Activated CD8-positive, alpha-beta T cell treated with anti-CD3 and anti-CD28 coated beads, Interleukin-2, amount 10 ng/mL, durations not matched to agents 7 days and 5 days (primary cell): ENCODE results near the gene MAMSTR. TPM values are rescaled to one million over a fixed set of nuclear protein-coding genes. Genes with fewer than 3 reads are reported as not detected.

Experiments used
- ATAC-seq: fragments of 150-1000 bp; cut with Tn5 transposase; one replicate; pipeline ENCODE4 v1.10.0; 2021; ENCODE audit warnings: moderate library complexity
- CTCF ChIA-PET: fragments of 350-600 bp; sonication (Branson Sonifier 250); formaldehyde crosslinking; loops from one replicate; lab custom pipeline; 2021; ENCODE audit warnings: antibody characterized with exemption; lab: Charles Lee
- POLR2A ChIA-PET: fragments of 350-600 bp; sonication (Branson Sonifier 250); formaldehyde crosslinking; loops from one replicate; lab custom pipeline; 2021; ENCODE audit warnings: antibody characterized with exemption; lab: Charles Lee
- DNase-seq: peaks from one replicate; pipeline ENCODE4 v3.0.0-alpha.2; 2020
- H3K27ac Mint-ChIP-seq: one replicate; pipeline ENCODE4 v1.8.0; 2021; ENCODE audit warnings: mild to moderate bottlenecking, mixed read lengths
- H3K27me3 Mint-ChIP-seq: one replicate; pipeline ENCODE4 v1.8.0; 2021; ENCODE audit warnings: low read depth, mixed read lengths
- H3K36me3 Mint-ChIP-seq: one replicate; pipeline ENCODE4 v1.8.0; 2021; ENCODE audit warnings: low read depth, mixed read lengths
- H3K4me1 Mint-ChIP-seq: one replicate; pipeline ENCODE4 v1.8.0; 2021; ENCODE audit warnings: low read depth, mixed read lengths
- H3K4me3 Mint-ChIP-seq: one replicate; pipeline ENCODE4 v1.8.0; 2021; ENCODE audit warnings: mild to moderate bottlenecking, mixed read lengths
- H3K9me3 Mint-ChIP-seq: one replicate; pipeline ENCODE4 v1.8.0; 2022; ENCODE audit warnings: mixed read lengths; ENCODE audit not compliant: insufficient read depth
- total RNA-seq, 2 experiments: library from RNA; stranded (reverse); gene quantifications; one replicate each; pipeline ENCODE4 v1.2.3, GENCODE V29; 2021

MAMSTR gene
- total RNA-seq, 2 experiments from 2014 or later: 0.79 to 1.3 TPM

DNA sequence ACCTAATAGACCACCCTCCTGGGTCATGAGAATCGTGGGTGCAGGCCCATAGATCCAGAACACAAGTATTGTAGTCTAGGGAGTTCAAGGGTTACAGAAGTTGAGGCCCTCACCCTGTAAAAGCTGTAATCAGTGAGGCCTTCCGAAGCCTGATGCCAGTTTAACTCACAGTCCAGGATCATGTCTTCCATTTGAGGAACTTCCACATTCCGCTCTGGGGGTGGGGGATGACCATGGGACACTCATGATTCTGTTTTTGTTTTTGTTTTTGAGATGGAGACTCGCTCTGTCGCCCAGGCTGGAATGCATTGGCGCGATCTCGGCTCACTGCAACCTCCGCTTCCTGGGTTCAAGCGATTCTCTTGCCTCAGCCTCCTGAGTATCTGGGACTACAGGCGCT, 22.6 kb upstream of the MAMSTR start:
- Mint-ChIP-seq H3K27me3 (peaks cover 19% of the 10 kb centered on the region), H3K4me3 (no peak overlapping the region), H3K4me1 (peaks cover 37% of the 10 kb centered on the region), H3K27ac (no peak overlapping the region), H3K9me3 (peaks cover 10% of the 10 kb centered on the region), H3K36me3 (no peaks in the 10 kb centered on the region)
- no peak for DNase-seq
- ChIA-PET POLR2A (no interaction called here), CTCF (no interaction called here)
- no peak for ATAC-seq

DNA sequence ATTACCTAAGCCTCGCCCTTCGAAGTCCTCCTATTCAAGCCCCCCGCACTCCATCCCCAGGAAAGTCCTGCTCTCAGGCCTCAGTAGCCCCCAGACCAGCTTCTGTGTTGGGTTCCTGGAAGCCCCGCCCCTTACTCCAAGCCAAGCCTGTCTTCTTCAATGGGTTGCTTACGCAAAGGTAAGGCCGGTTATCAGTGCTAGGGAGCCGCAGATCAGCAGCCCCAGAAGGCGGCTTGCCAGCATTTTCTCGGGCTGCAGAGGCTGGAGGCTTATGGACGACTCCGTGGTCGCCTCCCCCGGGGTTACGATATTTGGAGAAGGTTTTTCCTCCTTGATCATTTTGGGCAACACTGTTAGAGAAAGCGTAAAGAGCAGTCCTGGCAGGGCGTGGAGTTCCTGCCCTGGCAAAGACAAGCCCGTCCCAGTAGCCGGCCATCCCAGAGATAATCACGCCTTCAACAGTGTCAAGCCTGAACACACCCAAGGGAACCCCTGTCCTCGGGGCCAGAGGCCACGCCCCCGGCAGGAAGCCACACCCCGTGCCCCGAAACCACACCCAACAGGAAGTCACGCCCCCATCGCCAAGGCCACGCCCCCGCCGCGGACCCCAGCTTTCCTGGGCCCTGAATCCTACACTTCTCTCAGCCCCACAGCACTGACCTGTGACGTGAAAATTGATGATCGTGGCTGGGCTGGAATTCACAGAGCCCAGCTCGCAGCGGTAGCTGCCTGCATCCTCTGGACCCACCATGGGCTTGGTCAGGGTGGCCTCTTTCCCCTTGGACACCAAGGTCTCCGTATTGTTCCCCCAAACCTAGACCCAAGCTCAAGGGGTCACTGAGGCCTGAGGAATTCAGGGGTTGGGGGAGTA, 21.8 kb upstream of the MAMSTR start:
- POLR2A ChIA-PET: no interaction called here
- peaks cover 19% of the 10 kb centered on the region for H3K27me3 Mint-ChIP-seq
- no peak overlapping the region for H3K27ac Mint-ChIP-seq
- peaks cover 10% of the 10 kb centered on the region for H3K9me3 Mint-ChIP-seq
- peak; percentile 54 for DNase-seq
- peaks cover 34% of the 10 kb centered on the region for H3K4me1 Mint-ChIP-seq
- CTCF ChIA-PET: no interaction called here
- no peak for ATAC-seq
- no peaks in the 10 kb centered on the region for H3K36me3 Mint-ChIP-seq
- no peak overlapping the region for H3K4me3 Mint-ChIP-seq

DNA sequence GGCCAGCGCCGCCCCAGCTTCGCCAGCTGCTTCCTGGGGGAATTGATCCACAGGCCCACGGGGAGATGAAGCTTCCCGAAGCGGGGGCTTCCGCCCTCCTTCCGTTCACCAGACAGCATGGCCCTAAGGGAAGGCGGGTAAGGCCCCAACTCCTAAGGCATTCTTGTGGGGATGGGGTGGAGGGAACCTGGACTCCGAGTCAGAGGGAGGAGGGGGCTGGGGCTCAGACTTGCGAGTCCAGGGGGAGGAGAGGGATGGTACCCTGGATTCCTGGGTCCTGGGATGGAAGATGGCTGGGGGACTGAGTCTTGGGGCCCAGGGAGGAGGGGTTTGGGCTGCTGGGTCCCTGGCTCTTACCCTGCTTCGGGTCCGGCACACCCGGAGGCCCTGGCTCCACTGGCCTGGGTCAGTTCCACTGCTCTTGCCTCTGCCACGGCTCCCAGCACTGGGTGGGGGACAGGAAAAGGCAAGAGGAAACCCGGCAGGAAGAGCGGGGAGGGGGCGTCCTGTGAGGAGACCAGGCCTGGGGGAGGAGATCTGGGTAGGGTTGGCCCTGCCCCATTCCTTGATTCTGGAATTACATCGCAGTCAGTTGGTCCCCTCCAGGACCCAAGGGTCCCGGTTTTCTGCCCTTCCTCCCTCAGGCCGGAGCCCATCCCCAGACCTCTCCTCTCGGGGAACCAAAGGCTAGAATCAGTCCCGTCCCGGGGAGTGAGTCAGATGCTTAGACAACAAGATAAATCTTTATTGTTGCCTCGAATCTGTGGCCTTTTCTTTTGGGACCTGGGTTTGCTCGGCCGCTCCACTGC, 20.8 kb upstream of the MAMSTR start, which contains the start of gene RASIP1:
TSS of gene RASIP1 (minus strand) at position 447 of the 809 bp plus-strand sequence. CDS start at position 119, 328 bp downstream.
- DNase-seq: no peak
- no peaks in the 10 kb centered on the region for H3K36me3 Mint-ChIP-seq
- H3K27me3 Mint-ChIP-seq: peaks cover 14% of the 10 kb centered on the region
- H3K4me3 Mint-ChIP-seq: no peak within 1 kb of the TSS
- ChIA-PET POLR2A (interaction anchor here (2.3 kb wide), 1 partner anchor 19 kb away, joined by 6 read pairs; no protein-coding TSS in a partner anchor), CTCF (interaction anchor here (1.7 to 2.2 kb wide), 2 partner anchors 95 to 257 kb away, joined by 3 to 18 read pairs; partner anchors contain the start of gene CA11)
- ATAC-seq: no peak
- peaks cover under 1% of the 10 kb centered on the region for H3K9me3 Mint-ChIP-seq
- H3K27ac Mint-ChIP-seq: no peak within 1 kb of the TSS
- peaks cover 29% of the 10 kb centered on the region for H3K4me1 Mint-ChIP-seq

DNA sequence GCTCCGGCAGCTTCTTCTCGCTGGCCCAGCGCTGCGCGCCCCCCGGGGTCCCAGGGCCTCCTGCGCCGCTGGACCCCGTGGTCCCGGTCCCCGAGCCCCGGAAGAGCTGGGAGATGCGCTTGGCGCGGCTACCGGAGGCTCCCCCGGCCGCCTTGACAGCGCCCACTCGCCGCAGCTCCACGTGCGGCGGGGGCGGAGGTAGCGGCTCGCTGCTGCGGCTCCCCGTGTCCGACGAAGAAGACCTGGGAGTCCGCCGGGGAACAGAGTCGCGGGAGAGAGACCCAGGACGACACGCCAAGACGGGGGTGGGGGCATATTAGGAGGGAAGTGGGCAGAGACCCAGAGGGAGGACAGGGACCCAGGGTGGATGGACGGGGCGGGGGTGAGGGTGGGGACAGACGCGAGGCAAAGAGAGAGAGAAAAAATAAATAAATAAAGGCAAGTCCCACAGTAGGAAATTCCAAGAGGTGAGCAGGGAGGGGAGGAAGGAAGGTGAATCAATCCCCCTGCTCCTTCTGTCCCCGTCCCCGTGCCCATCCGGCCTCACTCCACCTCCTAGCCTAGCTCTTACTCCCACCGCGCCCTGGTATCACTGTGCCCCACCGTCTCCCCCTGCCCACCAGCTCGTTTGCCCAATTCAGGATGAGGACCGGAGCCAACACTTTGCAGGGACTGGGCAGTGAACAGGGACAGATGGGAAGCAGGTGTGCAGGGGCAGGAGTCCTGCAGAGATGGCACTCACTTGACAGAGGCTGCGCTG, 20.1 kb upstream of the MAMSTR start:
- peaks cover 29% of the 10 kb centered on the region for H3K4me1 Mint-ChIP-seq
- H3K27ac Mint-ChIP-seq: no peak overlapping the region
- ChIA-PET POLR2A (interaction anchor here (2.3 kb wide), 1 partner anchor 19 kb away, joined by 6 read pairs; no protein-coding TSS in a partner anchor), CTCF (interaction anchor here (1.1 to 2.9 kb wide), 8 partner anchors 8 to 258 kb away, joined by 3 to 18 read pairs (median 9); partner anchors contain the start of genes BAX and CA11)
- no peaks in the 10 kb centered on the region for H3K36me3 Mint-ChIP-seq
- no peak overlapping the region for H3K4me3 Mint-ChIP-seq
- ATAC-seq: peak; percentile 1
- H3K27me3 Mint-ChIP-seq: peaks cover 14% of the 10 kb centered on the region
- no peak for DNase-seq
- H3K9me3 Mint-ChIP-seq: no peaks in the 10 kb centered on the region

DNA sequence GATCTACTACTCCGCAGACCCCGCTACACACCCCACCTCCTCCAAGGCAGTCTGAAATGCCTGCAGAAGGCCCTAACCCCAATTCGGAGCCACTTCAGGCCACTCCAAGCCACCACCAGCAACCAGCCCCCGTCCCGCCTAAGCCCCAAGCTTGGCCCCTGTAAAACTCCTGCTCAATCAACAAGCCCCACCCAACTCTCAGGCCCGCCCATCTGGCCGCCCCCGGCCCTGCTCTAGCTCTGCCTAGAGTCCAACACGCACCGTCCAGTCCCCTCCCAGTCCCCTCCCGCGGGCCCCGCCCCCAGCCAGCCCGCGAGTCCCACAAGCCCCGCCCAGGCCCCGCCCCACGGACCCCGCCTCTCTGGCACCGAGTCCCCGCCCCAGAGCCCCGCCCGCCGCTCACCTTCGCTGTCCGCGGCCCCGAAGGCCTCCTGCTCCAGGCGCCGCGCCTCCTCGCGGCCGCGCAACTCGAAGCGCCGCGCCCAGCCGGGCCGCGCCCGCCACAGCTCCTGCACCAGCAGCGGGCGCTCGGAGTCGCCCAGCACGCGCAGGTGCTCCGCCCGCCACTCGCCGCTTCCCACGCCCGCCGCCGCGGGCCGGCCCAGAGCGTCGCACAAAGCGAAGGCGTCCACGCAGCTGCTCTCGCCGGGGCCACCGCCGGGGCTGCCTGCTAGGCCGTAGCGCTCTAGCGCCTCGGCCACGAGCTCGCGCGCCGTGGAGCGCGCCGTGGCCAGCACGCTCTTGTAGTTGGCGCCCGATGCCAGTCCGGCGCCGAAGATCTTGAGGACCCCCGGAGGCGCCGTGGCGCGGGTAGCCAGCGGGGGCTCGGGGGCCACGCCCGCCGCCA, 19.3 kb upstream of the MAMSTR start:
- ChIA-PET CTCF (interaction anchor here (0.9 to 2.9 kb wide), 9 partner anchors 9 to 259 kb away, joined by 3 to 18 read pairs (median 5); partner anchors contain the start of genes BAX and CA11), POLR2A (interaction anchor here (0.7 to 2.3 kb wide), 2 partner anchors 11 to 18 kb away, joined by 3 to 6 read pairs; no protein-coding TSS in a partner anchor)
- Mint-ChIP-seq H3K27ac (no peak overlapping the region), H3K9me3 (no peaks in the 10 kb centered on the region), H3K36me3 (no peaks in the 10 kb centered on the region), H3K4me1 (peaks cover 29% of the 10 kb centered on the region), H3K4me3 (peak overlapping the region; percentile 34), H3K27me3 (peaks cover 14% of the 10 kb centered on the region)
- ATAC-seq: peak; percentile 98
- DNase-seq: peak; percentile 94

DNA sequence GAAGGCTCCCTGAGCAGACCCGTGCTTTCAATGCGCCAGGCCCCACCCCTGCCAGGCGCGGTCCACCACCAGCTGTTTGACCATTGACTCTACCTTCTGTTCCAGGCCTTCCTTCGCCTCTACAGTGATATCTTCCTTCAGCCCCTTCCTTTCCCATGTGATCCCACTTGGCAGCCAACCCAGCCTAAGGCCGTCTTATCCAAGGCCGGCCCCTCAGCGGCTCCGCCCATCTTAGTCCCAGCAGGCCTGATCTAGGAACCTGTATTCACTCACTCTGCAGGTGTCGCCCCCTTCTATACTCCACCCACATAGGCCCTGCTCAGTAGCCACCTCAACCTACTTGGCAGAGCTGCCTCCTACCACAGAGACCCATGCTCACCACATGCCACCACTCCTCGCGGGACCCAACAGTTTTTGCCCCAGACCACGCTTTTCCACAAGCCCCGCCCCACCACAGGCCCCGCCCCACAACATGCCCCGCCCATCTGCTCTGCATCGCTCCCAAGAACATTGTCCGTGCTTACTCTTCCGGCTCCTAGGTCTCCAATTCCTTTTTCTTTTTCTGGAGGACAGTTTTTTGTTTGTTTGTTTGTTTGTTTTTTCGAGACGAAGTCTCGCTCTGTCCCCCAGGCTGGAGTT, 18.0 kb upstream of the MAMSTR start:
- no peaks in the 10 kb centered on the region for H3K36me3 Mint-ChIP-seq
- DNase-seq: no peak
- H3K9me3 Mint-ChIP-seq: no peaks in the 10 kb centered on the region
- H3K4me3 Mint-ChIP-seq: no peak overlapping the region
- ATAC-seq: no peak
- ChIA-PET POLR2A (interaction anchor here (0.6 to 1.3 kb wide), 2 partner anchors 23 to 222 kb away, joined by 3 to 4 read pairs; no protein-coding TSS in a partner anchor), CTCF (interaction anchor here (2.9 kb wide), 1 partner anchor 63 kb away, joined by 15 read pairs; no protein-coding TSS in a partner anchor)
- no peak overlapping the region for H3K27ac Mint-ChIP-seq
- H3K27me3 Mint-ChIP-seq: peaks cover 18% of the 10 kb centered on the region
- H3K4me1 Mint-ChIP-seq: peaks cover 29% of the 10 kb centered on the region

DNA sequence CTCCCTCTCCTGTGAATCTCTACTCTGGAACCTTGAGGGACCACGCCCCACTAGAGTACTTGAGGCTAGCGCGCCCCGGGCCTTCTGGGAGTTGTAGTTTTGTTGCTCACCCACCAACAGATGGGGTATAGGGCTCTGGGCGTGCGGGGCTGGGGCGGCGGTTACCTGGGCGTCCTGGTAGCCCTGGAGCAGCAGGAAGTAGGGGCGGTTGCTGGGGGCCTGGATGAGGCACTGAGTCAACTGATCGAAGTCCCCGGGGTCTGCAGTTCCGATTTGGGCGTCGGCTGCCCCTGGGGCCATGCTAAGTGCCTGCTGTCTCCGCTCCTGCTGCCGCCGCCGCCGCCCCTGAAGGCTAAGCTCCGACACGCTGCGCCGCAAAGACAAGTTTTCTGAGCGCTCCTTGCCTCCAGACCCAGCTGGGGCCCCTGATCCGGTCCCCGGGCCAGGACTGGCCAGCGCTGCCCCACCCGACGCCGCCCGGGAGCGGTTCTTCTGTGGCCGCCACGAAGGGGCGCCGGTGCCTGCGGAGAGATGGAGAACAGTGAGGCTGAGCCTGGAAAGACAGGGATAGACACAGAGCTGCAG, 15.6 kb upstream of the MAMSTR start:
- CTCF ChIA-PET: interaction anchor here (1.3 kb wide), 1 partner anchor 8 kb away, joined by 3 read pairs; no protein-coding TSS in a partner anchor
- POLR2A ChIA-PET: no interaction called here

DNA sequence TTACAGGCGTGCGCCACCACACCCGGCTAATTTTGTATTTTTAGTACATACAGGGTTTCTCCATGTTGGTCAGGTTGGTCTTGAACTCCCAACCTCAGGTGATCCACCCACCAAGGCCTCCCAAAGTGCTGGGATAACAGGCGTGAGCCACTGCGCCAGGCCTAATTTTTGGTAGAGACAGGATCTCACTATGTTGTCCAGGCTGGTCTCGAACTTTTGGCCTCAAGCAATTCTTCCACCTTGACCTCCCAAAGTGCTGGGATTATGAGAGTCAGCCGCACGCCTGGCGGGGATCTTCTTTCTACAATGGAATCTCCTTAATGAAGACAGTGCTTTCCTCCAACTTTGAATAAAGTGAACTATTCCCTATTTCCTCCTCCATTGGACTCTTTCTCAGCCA, 15.1 kb upstream of the MAMSTR start:
- Mint-ChIP-seq H3K9me3 (no peaks in the 10 kb centered on the region), H3K4me3 (no peak overlapping the region), H3K27me3 (peaks cover 11% of the 10 kb centered on the region), H3K4me1 (peaks cover 11% of the 10 kb centered on the region), H3K36me3 (no peaks in the 10 kb centered on the region), H3K27ac (no peak overlapping the region)
- ChIA-PET POLR2A (no interaction called here), CTCF (no interaction called here)
- ATAC-seq (no peak), DNase-seq (no peak)

More for the DNA sequence above, 15.6 kb upstream of the MAMSTR start:
- Mint-ChIP-seq H3K4me3 (no peak overlapping the region), H3K36me3 (no peaks in the 10 kb centered on the region), H3K4me1 (peaks cover 15% of the 10 kb centered on the region), H3K9me3 (no peaks in the 10 kb centered on the region), H3K27ac (no peak overlapping the region), H3K27me3 (peaks cover 15% of the 10 kb centered on the region)
- ATAC-seq (no peak), DNase-seq (no peak)

DNA sequence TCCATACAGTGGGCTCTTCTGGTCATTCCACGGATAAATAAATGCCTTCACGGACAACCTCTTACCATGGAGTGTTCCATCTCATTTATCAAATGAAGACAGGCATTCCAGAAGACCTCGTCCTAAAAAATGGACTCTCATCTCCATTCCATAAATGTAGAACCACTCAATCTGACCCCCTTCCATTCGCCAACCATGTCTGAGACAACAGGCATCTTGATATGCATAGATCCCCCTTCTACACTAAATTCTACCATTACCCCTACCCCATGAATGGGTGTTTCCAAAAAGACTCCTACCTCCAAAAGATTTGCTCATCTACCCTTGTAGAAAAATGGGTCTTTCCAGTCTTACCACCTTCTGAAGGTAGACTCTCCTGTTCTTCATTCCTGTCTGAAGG, 11.9 kb upstream of the MAMSTR start:
- peaks cover 15% of the 10 kb centered on the region for H3K36me3 Mint-ChIP-seq
- peaks cover 7% of the 10 kb centered on the region for H3K4me1 Mint-ChIP-seq
- ChIA-PET POLR2A (no interaction called here), CTCF (no interaction called here)
- peaks cover 11% of the 10 kb centered on the region for H3K27me3 Mint-ChIP-seq
- ATAC-seq: no peak
- DNase-seq: no peak
- H3K27ac Mint-ChIP-seq: no peak overlapping the region
- peaks cover 4% of the 10 kb centered on the region for H3K9me3 Mint-ChIP-seq
- no peak overlapping the region for H3K4me3 Mint-ChIP-seq
